ENCODE measurements around the gene GPR152. TPM values are rescaled to one million over a fixed set of nuclear protein-coding genes. Genes with fewer than 3 reads are reported as not detected.

The GPR152 gene
- total RNA-seq, 1 donor from 2014 or later = not detected

GRCh38 chr11:67412495-67413179 lies 39.9 kb downstream of the GPR152 start:
- TF ChIP-seq POLR2AphosphoS5 (IDR thresholded peaks at IDR 0.05; ENCODE audit: insufficient read depth in 1 of 2, low read depth in 1 of 2) (no peak), POLR2A (IDR thresholded peaks at IDR 0.05) (no peak), CTCF (IDR thresholded peaks at IDR 0.05) (no peak)
- intact Hi-C loops (cut with DNase I) = no loop called here
- Histone ChIP-seq H3K4me1 (peaks cover 30% of the 10 kb centered on the region), H3K9me3 (no peaks in the 10 kb centered on the region), H3K27ac (no peak overlapping the region), H3K36me3 (no peaks in the 10 kb centered on the region), H3K4me3 (no peak overlapping the region), H3K27me3 (peaks cover 5% of the 10 kb centered on the region)
- no peak for DNase-seq (ENCODE audit: extremely low spot score in 2 of 2)

DNA sequence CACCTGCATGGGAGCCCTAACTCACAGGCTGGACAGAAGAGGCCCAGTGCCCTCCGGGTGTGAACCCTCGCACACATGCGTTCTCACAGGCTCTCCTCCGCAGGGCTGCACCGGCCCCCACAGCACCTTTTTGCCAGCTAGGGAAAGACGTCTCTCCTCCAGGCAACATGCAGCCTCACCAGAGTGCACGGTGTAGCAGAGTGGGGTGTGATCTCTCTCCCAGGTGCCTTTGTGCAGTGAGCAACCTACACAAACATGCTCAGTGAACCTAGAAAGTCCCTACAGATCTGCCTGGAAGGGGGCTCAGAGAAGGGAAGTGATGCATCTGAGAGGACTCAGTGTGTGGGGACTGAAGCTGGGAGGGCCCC lies 40.8 kb downstream of the GPR152 start:
- Histone ChIP-seq H3K27me3 (peaks cover 5% of the 10 kb centered on the region), H3K4me3 (no peak overlapping the region), H3K4me1 (peaks cover 22% of the 10 kb centered on the region), H3K27ac (no peak overlapping the region), H3K36me3 (no peaks in the 10 kb centered on the region), H3K9me3 (no peaks in the 10 kb centered on the region)
- intact Hi-C loops (cut with DNase I) = no loop called here
- no peak for DNase-seq (ENCODE audit: extremely low spot score in 2 of 2)
- TF ChIP-seq POLR2A (IDR thresholded peaks at IDR 0.05) = no peak
- no peak for TF ChIP-seq POLR2AphosphoS5 (IDR thresholded peaks at IDR 0.05; ENCODE audit: insufficient read depth in 1 of 2, low read depth in 1 of 2)
- no peak for TF ChIP-seq CTCF (IDR thresholded peaks at IDR 0.05)

DNA sequence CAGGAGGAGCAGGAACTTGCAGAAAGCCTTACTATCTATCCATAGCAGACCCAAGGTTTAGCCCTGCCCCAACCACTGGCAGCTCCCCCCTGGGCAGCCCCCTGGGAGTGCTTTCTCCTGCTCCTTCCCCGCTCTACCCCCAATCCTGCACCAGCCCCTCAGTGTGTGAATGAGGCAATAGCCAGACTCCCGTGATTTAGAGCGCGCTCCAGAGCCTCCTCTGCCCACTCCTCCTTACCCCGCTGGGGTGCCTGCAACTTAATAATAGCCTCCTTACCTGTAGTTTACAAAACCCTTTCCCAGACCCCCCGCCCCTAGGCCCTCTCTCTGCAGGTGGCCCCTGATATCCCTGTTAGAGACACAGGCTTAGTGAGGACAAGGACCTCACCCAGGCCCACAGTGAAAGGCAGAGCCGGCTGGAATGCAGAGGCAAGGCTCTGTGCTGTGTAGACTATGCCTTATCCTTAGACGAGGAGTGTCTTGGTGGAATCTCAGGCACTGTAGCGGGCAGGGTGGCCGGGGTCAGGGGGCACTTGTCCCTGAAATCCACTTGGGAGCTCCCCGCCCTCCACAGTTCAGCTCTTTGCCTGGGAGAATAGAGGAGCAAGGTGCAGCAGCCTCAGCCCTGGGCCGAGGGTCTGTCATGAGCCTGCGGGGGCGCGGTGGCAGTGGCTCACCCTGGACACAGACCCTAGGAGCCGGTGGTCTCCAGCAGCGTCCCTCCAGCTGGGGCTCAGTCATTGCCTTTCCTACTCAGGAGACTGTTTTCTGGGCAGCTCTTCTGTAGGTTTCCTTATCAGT lies 41.3 kb downstream of the GPR152 start:
- no peak overlapping the region for H3K27ac ChIP-seq
- no peaks in the 10 kb centered on the region for H3K36me3 ChIP-seq
- intact Hi-C loops (cut with DNase I) = no loop called here
- TF ChIP-seq CTCF (IDR thresholded peaks at IDR 0.05) = no peak
- no peak for TF ChIP-seq POLR2AphosphoS5 (IDR thresholded peaks at IDR 0.05; ENCODE audit: insufficient read depth in 1 of 2, low read depth in 1 of 2)
- no peak for TF ChIP-seq POLR2A (IDR thresholded peaks at IDR 0.05)
- no peaks in the 10 kb centered on the region for H3K9me3 ChIP-seq
- no peak overlapping the region for H3K4me3 ChIP-seq
- H3K4me1 ChIP-seq = peaks cover 16% of the 10 kb centered on the region
- H3K27me3 ChIP-seq = peaks cover 5% of the 10 kb centered on the region
- no peak for DNase-seq (ENCODE audit: extremely low spot score in 2 of 2)

DNA sequence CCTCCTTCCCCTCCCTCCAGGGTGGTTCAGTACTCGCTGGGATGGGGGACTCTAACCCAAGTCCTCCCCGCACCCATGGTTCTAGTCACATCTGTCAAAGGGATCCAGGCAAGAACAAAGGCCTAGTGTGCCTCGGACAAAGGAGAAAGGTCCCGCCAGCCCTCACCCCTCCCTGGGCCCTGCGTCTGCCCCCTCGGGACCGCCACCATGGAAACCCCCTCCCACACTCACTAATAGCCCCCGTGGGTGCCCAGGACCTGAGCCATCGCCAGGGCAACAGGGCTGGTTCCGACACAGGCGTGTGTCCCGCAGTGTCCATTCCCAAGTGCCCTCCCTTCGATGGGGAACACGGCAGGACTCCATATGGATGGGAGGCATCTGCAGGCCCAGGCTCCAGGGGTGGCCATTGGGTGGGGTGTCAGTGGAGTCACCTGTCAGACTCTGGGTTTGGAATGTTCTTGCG lies 42.1 kb downstream of the GPR152 start:
- TF ChIP-seq POLR2A (IDR thresholded peaks at IDR 0.05) (no peak), POLR2AphosphoS5 (IDR thresholded peaks at IDR 0.05; ENCODE audit: insufficient read depth in 1 of 2, low read depth in 1 of 2) (no peak), CTCF (IDR thresholded peaks at IDR 0.05) (no peak)
- no peak for DNase-seq (ENCODE audit: extremely low spot score in 2 of 2)
- Histone ChIP-seq H3K27ac (no peak overlapping the region), H3K36me3 (no peaks in the 10 kb centered on the region), H3K4me1 (peaks cover 8% of the 10 kb centered on the region), H3K9me3 (no peaks in the 10 kb centered on the region), H3K27me3 (peaks cover 5% of the 10 kb centered on the region), H3K4me3 (no peak overlapping the region)
- intact Hi-C loops (cut with DNase I) = no loop called here

Measured in vagina (tissue), 2 donors.